Sigmoid colon (tissue), 4 donors: Measurements from ENCODE around the gene NAP1L4.

ENCODE experiments used
- CTCF ChIP-seq, 4 experiments: fragments of 450-650 bp in 3 of 4; fragments of 200-600 bp in 1 of 4; IDR thresholded peaks; one replicate each; pipeline ENCODE4 v1.5.1; 2016 to 2019; ENCODE audit warnings: antibody characterized with exemption in 4 of 4, mild to moderate bottlenecking in 3 of 4, moderate library complexity in 2 of 4
- EP300 ChIP-seq, 4 donors: sonication (generic); formaldehyde crosslinking; IDR thresholded peaks; one replicate each; pipeline ENCODE4 v1.6.1; 2017; ENCODE audit warnings: antibody characterized with exemption in 4 of 4
- POLR2A ChIP-seq, 2 donors: fragments of 450-650 bp; IDR thresholded peaks; one replicate each; pipeline ENCODE4 v1.6.1; 2016; ENCODE audit warnings: antibody characterized with exemption in 2 of 2, mild to moderate bottlenecking in 2 of 2, moderate library complexity in 2 of 2
- POLR2AphosphoS5 ChIP-seq, 4 donors: sonication (generic); formaldehyde crosslinking; IDR thresholded peaks; one replicate each; pipeline ENCODE4 v1.6.1; 2017; ENCODE audit warnings: antibody characterized with exemption in 4 of 4

GRCh38 chr11:3001496-3001895 is 9.4 kb upstream of the NAP1L4 start:
- no peak for TF ChIP-seq CTCF (IDR thresholded peaks at IDR 0.05)
- TF ChIP-seq POLR2A (IDR thresholded peaks at IDR 0.05) = no peak
- no peak for TF ChIP-seq EP300 (IDR thresholded peaks at IDR 0.05)
- TF ChIP-seq POLR2AphosphoS5 (IDR thresholded peaks at IDR 0.05) = no peak
